ENCODE measurements around the gene TTC39C.

The TTC39C gene

DNA sequence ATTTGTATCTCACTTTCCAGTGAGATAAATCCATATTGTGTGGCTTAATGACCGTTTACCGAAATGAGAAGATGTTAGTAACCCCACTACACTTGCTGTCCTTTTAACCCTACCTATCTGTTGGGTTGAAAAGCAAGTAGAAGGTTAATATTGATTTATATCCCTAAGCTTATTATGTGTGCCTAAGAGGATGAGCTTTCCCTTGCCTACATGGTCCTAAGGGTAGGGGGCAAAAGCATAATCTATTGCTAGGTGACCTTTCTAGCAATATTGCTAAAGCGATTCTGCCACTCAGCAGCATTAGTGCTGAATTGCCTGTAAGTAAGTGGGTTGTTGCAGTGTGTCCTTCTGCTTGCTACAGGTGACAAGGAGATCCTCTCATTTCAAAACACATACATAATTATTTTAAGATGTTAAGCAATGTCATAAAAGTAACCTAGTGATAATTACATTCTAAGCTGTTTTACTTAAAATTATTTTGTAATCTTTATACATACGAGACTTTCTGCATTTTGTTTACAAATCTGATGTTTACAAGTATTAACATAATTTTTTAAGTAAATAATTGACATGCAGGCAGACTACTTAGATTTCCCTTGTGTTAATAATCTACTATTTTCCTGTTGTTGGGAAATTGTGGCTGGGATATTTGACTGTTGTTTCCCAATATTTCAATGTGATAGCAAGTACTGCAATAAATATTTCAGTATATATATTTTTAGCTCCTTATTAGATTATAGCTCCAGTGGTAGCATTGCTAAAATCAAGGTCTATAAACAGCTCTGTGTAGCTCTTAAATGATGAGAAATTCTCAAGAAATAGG is 75.2 kb downstream of the TTC39C start:
- no peak for DNase-seq

DNA sequence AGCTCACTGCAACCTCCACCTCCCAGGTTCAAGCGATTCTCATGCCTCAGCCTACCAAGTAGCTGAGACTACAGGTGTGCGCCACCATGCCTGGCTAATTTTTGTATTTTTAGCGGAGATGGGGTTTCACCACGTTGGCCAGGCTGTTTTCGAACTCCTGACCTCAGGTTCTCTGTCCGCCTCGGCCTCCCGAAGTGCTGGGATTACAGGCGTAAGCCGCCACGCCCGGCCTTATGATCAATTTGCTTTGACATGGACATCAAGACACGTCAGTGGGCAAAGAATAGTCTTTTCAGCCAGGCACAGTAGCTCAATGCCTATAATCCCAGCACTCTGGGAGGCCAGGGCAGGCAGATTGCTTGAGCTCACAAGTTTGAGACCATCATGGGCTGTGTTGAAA is 76.3 kb downstream of the TTC39C start:
- no peak for DNase-seq

DNA sequence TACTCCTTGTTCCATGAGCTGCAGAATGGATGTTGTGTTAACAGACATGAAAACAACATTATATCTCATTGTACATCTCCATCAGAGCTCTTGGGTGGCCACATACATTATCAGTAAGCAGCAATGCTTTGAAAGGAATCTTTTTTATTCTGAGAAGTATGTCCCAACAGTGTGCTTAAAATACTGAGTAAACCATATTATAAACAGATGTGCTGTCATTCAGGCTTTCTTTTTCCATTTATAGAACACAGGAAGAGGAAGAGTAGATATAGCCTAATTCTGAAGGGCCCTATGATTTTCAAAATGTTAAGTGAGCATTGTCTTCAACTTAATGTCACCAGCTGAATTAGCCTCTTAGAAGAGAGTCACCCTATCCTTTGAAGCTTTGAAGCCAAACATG is 80.0 kb downstream of the TTC39C start:
- DNase-seq = no peak

DNA sequence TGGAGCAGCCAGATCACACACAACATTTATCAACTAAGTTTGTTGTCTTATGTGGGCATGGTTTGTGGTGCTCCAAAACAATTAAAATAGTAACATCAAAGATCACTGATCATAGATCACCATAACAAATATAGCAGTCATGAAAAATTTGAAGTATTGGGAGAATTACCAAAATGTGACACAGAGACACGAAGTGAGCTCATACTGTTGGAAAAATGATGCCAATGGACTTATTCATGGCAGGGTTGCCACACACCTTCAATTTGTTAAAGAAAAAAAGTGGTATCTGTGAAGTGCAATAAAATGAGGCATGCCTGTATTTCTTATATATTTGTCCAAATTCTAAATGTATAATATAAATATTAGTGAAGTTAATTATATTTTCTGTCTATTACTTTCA is 81.4 kb downstream of the TTC39C start:
- DNase-seq = no peak

DNA sequence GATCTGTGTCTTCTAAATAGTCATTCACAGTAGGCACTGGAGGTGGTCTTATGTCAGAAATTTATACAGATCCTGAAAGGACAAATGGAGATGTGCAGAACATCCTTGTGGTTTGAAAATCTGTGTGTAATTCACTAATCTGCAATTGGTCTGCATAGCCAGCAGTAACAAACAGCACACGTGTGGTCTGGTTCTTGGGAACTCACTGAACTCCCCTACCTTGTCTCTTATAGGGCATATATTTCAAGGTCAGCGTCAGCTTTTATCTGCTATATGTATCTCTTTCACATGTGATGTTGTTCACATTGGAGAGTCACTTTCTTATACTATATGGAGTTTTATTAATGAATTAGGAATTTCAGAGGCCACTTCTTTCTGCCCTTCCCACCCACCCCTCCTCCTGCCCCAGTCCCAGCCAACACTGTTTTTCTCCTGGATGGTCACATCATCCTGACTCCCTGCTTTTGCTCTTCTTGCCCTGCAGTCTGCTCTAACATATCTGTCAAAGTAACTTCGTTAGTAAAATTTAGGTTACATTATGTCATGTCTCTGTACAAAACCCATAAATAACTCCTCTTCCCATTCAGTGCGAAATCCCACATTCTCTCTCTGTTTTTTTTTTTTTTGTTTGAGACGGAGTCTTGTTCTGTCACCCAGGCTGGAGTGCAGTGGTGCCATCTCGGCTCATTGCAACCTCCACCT is 88.9 kb downstream of the TTC39C start:
- DNase-seq = no peak

DNA sequence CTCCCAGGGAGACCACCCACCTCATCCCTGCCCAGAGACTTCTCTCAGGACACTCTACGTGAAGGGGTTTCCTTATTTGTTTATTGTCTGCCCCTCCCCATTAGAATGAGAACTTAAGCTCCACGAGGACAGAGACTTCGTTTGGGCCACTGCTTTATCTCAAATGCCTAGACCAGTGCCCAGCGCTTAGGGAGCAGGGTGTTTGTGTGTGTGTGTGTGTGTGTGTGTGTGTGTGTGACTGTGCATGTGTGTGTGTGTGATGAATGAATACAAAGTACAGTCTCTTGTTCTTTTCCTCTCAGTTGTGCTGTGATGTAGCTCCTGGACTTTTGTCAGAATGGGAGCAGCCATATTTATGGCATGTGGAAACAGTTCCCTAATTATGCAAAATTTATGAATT is 89.9 kb downstream of the TTC39C start:
- no peak for DNase-seq

DNA sequence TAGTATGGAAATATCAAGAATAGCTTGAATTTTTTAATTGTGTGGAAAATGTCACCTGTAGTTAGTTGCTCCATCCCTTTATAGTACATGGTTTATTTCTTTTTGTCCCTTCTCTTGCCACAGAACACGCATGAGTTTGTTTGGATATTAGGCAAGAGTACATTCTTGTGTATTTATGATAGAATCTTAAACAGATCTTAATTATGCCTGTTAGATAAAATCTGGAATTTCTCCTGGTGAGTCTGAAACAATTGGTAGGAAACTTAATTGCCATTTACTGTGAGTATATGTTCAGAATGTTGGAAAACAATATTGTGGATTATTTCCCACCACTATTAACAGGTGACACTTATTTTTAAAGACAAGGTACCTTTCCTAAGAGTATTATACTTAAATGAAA is 94.1 kb downstream of the TTC39C start:
- DNase-seq = no peak

DNA sequence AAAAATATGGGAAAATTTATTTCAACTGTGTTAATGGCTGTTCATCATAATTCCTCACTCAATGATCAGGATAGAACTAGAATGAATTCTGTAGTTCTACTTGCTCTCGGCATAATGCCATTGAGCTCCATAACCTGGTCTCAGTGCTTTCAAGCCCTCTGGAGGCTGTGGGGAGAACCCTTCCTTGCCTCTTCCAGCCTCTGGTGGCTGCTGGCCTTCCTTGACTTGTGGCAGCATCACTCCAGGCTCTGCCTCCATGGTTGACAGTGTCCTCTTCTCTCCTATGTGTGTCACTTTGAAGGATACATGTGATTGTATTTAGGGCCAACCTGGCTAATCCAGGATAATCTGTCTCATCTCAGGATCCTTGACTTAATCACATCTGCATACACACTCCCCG is 97.4 kb downstream of the TTC39C start:
- no peak for DNase-seq

DNA sequence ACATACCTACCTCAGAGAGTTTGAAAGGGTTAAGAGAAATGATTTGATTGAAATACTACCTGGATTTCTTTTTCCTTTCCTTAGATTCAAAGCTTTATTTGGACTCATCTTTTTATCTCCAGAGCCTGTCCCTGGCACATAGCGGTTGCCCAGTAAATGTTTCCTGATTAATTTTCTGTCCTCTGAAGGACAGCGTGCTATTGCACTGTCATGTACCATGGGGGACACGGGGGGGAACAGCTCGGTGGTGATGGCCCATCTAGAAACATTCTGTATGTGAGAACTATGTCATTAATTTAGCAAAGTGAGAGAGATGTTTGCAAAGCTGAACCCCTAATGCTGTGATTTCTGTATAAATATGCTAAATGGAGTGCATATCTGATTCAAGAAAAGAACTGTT is 97.9 kb downstream of the TTC39C start:
- DNase-seq = no peak

DNA sequence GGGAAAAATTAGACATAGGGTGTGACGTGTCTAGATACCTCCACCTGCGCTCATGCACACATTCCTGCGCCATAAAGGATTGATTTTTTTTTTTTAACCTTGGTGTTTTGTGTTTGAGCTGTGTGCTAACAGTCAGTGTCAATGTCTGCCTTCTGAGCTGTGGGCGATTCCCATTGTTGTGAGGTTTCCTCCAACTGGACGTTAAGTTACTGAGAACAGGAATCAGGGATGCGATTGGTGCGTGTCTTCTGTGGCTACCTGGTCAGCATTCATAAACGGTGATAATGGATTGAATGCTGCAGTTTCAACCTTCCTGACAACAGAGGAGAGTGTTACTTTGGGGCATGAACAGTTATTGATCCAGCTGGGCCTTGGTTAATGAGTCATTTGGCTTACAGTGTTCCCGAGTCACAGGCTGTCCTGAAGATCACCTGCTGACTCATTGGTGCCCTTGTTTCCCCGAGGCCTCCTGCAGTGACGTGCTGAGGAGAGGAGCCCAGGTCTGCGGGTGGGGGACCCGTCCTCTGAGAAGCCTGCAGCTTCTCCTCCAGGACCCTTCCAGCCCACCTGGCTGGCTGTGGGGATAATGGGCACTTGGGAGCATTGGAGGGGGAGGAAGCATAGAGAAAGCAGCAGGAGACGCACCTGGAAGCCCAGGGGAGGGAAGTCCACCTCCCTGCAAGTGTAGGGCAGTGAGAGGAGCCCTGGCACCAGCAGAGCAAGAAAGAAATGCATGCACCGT is 98.5 kb downstream of the TTC39C start:
- DNase-seq = no peak

DNA sequence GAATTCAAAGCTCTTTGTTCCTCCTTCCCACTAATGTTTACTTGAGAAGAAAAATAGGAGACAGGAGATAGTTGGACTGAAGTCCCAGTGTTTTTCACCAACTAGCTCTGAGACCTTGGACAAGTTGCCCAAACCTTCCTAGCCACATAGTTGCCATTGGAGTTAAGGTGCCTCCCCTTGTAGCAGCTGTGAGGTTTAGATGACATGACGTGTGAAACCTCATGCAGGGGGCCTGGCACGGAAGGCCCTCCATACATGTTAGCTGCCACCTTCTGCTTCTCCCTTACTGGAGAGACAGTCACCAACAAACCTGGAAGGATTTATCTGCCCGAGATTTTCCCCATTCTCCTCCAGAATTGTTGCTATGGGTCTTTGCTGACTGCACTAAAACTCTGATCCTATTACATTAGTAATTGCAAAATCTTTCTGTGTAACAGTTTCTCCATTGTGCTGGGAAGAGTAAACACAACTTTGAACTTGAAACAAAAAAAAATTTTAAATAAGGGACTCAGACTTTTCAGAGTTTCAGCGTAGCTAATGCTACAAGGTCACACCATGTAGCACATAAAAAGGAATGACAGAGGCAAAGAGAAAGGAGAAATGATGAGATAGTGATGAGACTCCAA is 100.5 kb downstream of the TTC39C start:
- DNase-seq = no peak

DNA sequence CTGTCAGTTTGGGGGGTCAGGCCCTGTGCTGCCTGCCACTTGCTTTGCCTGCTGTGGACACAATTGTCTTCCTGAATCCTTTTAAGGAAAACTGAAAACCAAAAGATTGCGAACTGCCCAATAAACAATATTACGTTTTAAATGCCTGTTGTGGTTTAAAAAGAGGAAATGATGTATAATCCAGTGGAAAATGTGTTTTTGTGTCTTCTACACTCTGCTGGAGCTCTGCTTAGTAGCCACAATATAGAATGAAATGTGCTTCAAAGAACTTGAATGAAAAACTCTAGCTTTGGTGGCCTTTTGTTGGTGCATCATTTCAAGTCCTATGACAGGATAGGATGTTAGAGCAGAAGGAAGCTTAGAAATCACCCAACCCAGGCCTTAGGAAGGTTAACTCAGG is 101.1 kb downstream of the TTC39C start:
- DNase-seq = no peak

DNA sequence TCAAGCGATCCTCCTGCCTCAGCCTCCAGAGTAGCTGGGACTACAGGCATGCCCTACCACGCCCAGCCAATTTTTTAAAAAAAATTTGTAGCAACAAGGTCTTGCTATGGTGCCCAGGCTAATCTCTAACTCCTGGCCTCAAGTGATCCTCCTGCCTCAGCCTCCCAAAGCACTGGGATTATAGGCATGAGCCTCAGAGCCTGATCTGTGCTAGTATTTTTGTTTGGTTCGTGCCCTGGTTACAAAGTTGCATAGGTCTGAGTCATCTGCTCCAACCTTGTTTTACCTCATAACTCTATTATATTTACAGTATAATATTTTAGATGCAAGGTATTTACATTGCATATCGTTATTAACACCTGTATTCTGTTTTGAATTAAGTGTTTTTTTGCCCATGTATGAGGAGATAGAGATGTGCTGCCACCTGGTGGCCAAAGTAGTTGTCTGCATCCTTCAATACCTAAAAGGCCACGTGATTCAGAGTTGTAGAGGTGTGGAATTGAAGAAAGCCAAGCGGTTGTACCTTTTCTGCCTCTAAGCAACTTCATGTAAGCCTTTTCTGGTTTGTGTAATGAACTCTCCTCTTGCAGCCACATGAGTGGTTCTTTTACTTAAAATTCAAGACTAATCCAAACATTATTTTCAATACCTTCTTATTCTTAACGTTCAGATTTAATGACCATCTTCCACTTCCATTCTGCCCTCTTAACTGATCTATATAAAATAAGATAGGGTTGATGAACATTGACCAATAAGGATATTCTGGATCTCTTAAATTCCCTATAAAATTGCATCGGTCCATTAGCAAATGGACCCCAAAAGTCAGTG is 104.4 kb downstream of the TTC39C start:
- DNase-seq = peak; percentile 74 to 80

DNA sequence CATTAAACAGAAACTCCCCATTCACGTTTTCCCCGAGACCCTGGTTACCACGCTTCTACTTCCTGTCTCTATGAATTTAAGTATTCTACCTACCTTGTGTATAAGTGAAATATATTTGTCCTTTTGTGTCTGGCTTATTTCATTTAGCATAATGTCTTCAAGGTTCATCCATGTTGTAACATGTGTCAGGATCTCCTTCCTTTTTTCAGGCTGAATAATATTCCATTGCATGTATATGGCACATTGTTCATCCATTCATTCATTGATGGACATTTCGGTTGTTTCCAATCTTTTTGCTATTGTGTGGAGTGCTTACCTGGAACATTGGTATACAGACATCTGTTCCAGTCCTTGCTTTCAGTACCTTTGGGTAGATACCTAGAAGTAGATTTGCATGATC is 106.1 kb downstream of the TTC39C start:
- DNase-seq = no peak

DNA sequence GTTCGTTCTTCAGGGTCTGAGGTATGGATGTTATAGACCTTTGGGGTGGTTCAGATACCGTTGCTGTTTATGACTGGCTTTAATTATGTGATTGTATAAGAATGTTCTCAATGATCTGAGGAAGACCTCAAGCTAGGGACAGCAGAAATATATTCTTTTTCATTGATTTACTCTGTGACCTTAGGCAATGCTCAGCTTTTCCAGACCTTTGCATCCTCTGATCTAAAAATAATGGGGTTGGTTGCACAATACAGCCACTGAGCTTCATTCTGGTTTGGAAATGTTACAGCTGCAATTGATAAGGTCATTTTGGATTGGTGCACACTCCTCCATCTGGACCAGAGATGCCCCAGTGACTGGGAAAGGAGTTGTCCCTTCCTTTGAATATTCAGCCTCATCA is 107.1 kb downstream of the TTC39C start:
- no peak for DNase-seq

DNA sequence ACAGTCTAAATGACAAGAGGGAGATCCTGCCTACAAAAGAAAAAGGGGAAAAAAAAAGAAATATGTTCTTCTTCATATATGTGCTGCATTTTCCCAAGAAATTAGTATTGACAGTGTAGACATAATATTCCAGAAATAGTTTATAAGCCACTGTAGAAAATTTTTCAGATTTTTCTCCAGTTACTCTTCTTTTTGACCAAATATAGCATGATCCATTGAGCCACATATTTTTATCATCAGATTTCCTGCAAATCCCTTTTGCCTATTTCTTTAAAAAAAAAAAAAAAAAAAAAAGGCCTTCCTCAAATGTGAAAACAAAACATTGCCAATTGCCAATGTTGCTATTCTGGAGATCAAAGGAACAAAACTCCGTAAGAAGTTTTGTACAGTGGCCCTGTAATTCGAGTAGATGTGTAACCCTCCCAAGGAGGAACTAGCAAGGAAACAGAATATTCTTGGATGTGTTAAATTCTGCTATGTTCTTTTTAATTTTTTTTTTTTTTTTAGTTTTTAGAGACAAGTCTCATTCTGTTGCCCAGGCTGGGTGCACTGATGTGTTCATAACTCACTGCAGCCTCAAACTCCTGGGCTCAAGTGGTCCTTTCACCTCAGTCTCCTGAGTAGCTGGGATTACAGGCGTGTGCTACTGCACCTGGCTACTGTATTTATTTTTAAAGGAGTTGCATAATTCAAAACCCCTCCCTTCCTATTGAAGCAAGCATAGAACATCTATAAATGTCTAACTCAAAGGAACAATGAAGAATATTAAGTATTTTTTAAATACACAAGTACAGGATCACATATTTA is 111.8 kb downstream of the TTC39C start:
- DNase-seq = no peak

DNA sequence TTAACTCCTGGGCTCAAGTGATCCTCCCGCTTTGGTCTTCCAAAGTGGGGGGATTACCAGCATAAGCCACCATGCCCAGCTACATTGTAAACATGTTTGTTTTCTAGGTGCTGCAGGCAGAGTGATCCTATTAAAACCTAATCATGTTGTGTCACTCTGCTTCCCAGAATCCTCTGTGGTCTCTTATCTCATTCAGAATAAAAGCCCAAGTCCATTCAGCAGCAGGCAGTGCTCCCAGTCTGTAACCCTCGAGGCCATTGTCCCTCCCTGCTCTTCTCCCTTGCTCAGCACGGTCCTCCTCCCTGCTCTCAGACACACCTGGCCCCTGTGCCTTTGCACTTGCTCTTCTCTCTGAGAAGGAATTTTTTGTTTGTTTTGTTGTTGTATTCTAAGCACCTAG is 113.2 kb downstream of the TTC39C start:
- no peak for DNase-seq

DNA sequence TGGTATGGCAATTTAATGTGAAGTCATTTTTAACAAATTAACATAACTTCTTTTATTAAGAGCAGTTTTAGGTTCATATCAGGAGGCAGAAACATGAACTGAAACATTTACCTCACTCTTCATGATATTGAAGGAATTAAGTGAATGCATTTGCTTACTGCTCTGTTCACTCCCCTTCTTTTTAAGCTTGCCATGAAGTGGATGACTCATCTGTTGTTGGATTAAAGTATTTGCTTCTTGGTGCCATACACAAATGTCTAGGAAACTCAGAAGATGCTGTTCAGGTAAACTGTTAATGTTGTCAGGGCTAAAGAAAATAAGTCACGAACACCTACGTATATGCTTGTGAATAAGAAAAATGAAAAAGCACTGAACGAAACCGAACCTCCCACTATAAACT is 114.1 kb downstream of the TTC39C start:
- no peak for DNase-seq

DNA sequence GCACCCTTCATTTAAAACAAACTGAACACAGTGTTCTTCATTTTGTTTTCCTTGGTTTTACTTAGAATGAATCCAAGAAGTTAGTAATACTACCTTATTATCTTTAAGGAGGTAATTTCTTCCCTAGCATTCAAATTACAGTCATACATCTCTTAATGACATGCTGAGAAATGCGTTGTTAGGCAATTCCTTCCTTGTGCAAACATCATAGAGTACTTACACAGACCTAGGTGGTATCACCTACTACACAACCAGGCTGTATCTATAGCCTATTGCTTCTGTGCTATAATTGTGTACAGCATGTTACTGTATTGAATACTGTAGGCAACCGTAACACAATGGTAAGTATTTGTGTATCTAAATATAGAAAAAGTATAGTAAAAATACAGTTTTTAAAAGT is 115.9 kb downstream of the TTC39C start:
- no peak for DNase-seq

DNA sequence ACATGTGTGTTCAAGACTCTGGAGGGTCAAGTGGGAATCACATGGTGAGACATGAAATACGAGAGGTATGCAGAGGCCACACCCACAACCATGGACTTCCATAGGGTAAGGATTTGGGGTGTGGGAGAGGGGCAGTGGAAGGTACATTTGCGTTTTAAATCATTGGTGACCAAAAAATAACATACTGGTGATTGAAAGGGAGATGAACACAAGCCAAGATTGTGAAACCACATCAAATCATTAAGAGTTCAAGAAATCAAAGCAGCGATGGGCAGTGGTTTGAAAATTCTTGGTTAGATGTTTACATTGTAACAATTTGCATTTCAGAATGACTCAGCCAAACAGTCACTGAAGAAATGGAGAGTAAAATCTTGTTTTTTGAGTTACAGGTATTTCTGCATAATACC is 122.4 kb downstream of the TTC39C start:
- no peak for DNase-seq

DNA sequence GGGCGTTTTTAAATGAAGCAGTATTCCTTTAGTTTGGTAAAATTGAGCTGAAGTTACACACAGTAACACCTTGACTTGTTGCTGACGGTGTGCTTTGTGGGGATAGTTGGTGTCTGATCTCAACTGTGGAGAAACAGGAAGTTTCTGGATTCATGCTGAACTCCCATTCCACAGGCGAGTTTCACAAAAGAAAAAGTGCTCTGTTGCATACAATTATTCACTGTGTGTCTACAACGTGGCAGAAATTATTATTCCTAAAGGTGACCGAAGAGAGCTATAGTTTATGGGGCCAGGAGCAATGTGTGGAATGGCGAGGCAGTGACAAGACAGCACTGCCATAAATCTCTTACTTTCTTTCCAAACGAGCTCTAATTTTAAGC is 123.8 kb downstream of the TTC39C start:
- no peak for DNase-seq
